HG02642 (cell line): ENCODE measurements around the gene TRIM49D2.
"Not testable (repeated sequence)": the region's sequence is repeated elsewhere in the genome, so short reads cannot be mapped to it uniquely, and the experiment has no call there.

Experiments
- ATAC-seq: cut with Tn5 transposase; IDR thresholded peaks from one replicate; pipeline ENCODE4 v1.9.1; 2021; ENCODE audit warnings: mild to moderate bottlenecking; ENCODE audit not compliant: unreplicated experiment, poor library complexity

Gene TRIM49D2

GRCh38 chr11:89923764-89924163 lies at the start of gene TRIM49D2:
TRIM49D2 (plus strand) TSS chr11:89924064; CDS start chr11:89926762, 2,698 bp downstream.
- ATAC-seq, result not testable (repeated sequence)

DNA sequence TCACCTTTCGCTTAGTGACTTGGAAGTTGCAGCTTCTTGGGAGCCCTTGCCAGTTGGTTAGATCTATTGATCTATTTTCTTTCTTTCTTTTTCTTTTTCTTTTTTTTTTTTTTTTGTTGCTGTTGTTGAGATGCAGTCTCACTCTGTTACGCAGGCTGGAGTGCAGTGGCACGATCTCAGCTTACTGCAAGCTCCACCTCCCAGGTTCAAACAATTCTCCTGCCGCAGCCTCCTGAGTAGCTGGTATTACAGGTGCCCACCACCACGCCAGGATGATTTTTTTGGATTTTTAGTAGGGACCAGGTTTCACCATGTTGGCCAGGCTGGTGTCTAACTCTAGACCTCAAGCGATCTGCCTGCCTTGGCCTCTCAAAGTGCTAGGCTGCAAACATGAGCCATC lies 46.4 kb upstream of the TRIM49D2 start:
- ATAC-seq, result not testable (repeated sequence)

GRCh38 chr11:89893245-89893644 lies 30.6 kb upstream of the TRIM49D2 start:
- not testable (repeated sequence) for ATAC-seq

GRCh38 chr11:89900809-89901208 lies 23.1 kb upstream of the TRIM49D2 start:
- ATAC-seq, result not testable (repeated sequence)

DNA sequence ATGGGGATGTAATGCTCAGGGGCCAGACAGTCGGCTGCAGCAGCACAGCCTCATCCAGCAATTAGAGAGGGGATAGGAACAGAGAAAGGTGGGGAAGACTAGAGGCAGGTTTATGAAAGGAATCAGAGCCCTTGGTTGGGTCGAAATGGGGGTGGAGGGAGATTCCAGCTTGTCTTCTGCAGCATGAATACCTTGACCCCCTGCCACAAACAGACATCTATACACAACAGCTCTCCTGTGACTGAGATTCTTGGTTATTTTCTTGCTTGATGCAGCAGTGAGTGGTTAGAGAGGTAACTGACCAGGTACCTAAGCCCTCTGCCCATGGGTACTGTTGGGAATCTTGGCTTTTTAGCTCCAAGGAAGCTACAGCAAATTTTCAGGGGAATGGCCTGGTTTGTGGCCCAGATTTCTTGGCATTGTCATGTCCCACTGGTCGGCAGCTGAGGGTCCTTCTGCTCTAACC lies 1.6 kb upstream of the TRIM49D2 start, which contains the start of gene TRIM49D1:
Gene TRIM49D1 (minus strand): TSS at position 51 of the 466 bp plus-strand sequence. CDS start 4,535 bp downstream, outside the sequence.
- ATAC-seq, result no peak

DNA sequence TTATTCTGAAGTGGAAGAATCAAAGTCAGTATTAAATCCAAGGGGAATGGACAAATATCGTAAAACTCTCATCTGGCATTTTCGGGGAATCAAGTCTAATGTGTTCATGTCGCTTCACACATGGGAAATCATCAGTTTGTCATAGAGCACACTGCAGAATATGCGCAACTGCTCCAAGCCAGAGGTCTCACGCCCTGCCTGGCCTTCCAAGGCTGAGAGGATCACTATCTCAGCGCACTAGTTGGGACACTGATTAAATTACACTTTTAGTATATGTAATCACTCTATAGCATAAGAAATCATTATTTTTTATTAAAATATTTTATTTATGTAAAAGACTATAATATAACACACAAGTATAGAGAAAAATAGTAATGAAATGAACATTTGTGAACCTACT lies 37.0 kb downstream of the TRIM49D2 start:
- ATAC-seq, result not testable (repeated sequence)

DNA sequence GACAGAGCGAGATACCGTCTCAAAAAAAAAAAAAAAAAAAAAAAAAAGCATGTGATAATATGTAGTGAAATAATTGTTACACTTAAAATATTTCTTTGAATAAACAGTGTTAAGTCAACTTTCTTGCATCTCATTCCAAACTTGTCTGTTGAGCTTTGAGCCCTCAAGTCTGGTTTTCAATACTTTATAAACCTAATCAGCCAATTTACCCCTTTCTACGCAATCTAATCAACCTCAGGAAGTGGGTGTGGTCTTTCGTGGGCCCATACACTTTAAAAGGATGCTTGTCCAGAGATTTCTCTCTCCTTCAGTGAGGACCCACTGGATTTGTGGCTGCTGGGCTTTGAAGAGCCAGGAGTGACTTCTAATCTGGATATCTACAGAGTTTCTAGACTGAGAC lies 41.9 kb downstream of the TRIM49D2 start, which contains the start of gene TRIM64:
Gene TRIM64 (plus strand): TSS at position 301 of the 400 bp plus-strand sequence. CDS start 2,467 bp downstream, outside the sequence.
- not testable (repeated sequence) for ATAC-seq
